Glomerular visceral epithelial cell (primary cell): ENCODE data around the gene EML3.
A peak's percentile ranks its signal among the peaks of the same experiment; 100 is the strongest.
"Not testable (repeated sequence)": the region's sequence is repeated elsewhere in the genome, so short reads cannot be mapped to it uniquely, and the experiment has no call there.

ENCODE experiments used
- DNase-seq: peaks from one replicate; pipeline ENCODE4 v3.0.0-alpha.2; 2016; ENCODE audit errors: extremely low spot score

Gene EML3

GRCh38 chr11:62573592-62574362 lies 38.8 kb downstream of the EML3 start, which contains the start of gene EEF1G:
Gene EEF1G, minus strand, starts transcription at chr11:62573891. Its CDS starts 49 bp downstream, at chr11:62573842.
- DNase-seq = peak; percentile 100

DNA sequence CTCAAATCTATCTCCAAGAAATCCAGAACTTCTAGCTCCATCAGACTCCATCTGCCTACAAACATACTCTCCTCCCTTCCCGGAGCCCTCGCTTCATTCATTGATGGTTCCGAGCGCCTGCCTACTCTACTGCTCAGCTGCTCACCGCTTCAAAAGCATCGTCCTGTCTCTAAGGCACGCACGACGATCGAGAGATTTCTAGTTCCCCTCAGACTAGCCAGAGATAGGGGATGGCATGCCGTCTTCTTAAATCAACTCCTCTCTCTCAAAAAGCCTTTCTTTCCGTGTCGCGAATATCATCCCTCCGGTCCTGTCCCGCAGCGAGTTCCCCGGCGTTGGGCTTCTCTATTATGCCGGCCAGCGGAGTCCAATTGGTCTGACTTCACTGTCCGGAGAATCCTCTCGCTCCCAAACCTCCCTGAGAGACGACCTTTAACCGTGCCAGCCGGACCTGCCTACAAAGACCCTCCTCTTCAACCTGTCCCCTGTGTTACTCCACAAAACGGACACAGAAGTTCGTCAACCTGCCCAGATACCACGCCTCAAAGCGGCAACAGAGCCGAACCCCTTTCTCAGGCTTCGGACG lies 39.5 kb downstream of the EML3 start:
- DNase-seq = peak; percentile 32

- no peak for DNase-seq
These were observed 40.1 kb downstream of the EML3 start for GRCh38 chr11:62572431-62572830.

- DNase-seq = not testable (repeated sequence)
These were observed 41.1 kb downstream of the EML3 start for GRCh38 chr11:62571493-62571892.

- not testable (repeated sequence) for DNase-seq
These were observed 41.7 kb downstream of the EML3 start for GRCh38 chr11:62570903-62571302.

DNA sequence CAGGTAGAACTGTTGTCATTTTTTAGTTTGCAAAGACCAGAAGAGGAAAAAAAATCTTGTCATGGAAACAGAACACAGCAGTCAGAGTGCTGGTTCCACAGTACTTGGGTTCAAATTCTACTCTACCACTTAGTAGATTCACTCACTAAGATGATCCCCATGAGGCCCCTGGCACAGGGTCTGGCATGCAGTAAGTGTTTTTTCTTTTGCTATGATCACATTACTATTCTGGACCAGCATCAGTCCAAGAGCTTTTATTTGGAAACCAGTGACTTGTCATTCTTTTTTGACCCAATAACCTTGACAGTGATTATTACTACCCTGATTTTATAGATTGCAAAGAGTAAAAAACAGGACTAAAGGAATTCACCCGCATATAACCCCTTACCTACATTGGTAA lies 43.0 kb downstream of the EML3 start:
- DNase-seq = no peak

- DNase-seq = no peak
These were observed 45.4 kb downstream of the EML3 start for GRCh38 chr11:62567018-62567633.

DNA sequence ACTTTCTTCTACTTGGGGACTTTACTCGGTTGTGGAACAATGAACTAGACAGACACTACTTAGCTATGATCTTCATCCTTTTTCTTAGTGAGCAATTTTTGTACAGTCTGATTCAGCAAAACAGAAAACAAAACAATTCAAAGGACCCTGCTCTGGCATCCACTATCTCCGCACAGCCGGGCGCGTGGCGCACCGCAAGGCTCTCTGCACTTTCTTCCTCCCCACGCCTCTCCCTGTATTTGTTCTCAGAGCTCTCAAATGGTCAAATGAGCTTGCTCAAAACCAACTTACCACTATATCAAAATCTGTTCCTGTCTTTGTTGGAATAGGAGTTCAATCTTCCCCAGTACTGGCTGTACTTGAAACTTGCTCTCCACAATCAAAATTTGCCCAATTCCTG lies 46.3 kb downstream of the EML3 start:
- DNase-seq = no peak

DNA sequence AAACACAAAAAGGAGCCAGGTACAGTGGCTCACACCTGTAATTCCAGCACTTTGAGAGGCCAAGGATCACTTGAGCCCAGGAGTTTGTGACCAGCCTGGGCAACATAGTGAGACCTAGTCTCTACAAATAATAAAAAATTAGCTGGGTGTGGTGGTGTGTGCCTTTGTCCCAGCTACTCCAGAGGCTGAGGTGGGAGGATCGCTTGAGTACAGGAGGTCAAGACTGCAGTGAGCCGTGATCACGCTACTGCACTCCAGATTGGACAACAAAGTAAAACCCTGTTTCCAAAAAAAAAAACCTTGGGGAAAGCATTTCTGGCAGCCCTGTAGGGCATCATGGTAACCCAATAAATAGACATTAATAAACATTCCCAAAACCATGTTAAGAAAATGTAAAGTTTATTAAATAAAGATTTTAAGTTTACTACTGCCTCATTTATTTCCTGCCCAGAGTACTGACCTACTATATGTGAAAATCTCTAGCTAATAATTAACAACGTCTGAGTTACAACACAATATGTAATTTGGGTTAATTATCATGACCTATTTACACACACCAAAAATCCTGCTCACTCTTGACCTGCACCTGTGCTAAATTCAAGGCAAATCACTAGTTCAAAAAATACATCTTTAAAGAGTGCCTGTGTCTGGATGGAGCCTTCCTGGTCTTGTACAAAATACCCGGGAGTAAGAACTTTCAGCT lies 47.3 kb downstream of the EML3 start:
- no peak for DNase-seq

GRCh38 chr11:62561677-62562230 lies 50.8 kb downstream of the EML3 start:
- not testable (repeated sequence) for DNase-seq

DNA sequence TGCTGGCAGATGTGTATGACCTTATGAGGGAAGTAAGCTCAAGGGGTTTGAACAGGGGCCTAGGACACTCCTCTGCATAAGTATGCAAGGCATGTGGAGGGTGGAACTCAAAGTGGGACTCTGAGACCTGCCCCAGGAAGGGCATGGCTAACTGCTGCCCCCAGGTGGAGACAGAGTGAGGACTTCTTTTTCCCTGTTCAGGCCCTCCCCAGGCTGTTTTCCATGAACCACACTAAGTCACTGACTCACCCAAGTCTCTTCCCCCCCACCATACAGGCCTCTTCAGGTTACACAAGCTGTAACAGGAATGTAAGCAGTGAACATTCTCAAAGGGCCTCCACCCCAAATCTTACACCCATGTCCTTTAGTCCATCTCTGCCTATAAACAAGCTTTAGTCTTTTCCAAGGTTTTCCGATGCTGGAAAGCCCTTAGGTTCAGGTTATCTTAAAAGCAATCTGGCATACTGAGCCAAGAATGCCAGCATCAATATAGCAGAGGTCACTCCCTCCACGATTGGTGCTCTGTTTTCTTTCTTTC lies 51.9 kb downstream of the EML3 start:
- peak; percentile 95 for DNase-seq

- peak; percentile 22 for DNase-seq
These were observed 52.9 kb downstream of the EML3 start for GRCh38 chr11:62559626-62560025.

DNA sequence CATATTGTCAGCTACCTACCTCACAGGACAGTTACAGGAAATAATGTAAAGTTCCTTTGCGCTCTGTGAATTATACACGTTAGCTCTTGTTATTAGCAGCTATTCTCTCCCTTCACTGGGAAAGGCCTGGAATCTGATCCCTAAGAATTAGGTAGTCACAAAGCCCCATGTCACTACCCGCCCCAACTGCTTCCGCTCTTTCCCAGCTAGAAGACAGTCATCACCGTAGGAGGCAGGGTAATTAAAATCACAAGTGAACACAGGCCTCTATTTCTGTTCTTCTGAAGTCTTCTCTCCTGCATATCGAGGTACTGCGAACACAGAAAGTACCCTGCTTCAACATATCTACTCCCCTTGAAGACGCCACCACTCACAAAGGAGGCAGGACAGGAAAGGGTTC lies 53.4 kb downstream of the EML3 start:
- no peak for DNase-seq

DNA sequence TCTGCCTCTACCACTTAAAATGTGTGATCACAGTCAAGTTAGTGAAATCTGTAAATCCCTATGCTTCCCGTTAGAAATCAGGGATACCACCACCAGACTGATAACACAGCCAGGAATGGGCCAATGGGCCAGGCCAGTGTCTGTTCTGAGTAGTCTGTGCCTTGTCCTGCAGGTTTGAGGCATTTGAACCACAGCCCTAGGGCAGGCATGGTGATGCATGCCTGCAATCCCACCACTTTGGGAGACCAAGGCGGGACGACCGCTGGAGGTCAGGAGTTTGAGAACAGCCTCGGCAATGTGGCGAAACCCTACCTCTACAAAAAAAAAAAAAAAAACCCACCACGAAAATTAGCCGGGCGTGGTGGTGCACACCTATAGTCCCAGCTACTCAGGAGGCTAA lies 53.9 kb downstream of the EML3 start:
- DNase-seq = no peak

- DNase-seq = peak; percentile 46
These were observed 55.5 kb downstream of the EML3 start for GRCh38 chr11:62556875-62557631.

GRCh38 chr11:62556108-62556874 lies 56.3 kb downstream of the EML3 start:
- DNase-seq = peak; percentile 95

GRCh38 chr11:62555464-62556107 lies 57.0 kb downstream of the EML3 start:
- peak; percentile 9 for DNase-seq

- no peak for DNase-seq
These were observed 58.0 kb downstream of the EML3 start for GRCh38 chr11:62554387-62555167.

GRCh38 chr11:62553839-62554361 lies 58.7 kb downstream of the EML3 start:
- peak; percentile 82 for DNase-seq
